ENCODE measurements around the gene TMEM139. TPM values are rescaled to one million over a fixed set of nuclear protein-coding genes. Genes with fewer than 3 reads are reported as not detected.
A peak's percentile ranks its signal among the peaks of the same experiment; 100 is the strongest.

The TMEM139 gene
- total and polyA plus RNA-seq, 4 experiments from 2014 or later = 0.61 to 2.1 (median 1.4) TPM

- POLR2A ChIA-PET (ENCODE audit: partially characterized antibody) = no interaction called here
- no peaks in the 10 kb centered on the region for H3K27me3 ChIP-seq (ENCODE audit: insufficient read depth, low read length)
- no peak overlapping the region for H3K4me3 Mint-ChIP-seq
- intact Hi-C loops (cut with micrococcal nuclease) = no loop called here
- H3K4me1 Mint-ChIP-seq = peaks cover 6 to 12% (median 9%) of the 10 kb centered on the region in 4 donors
- H3K4me3 ChIP-seq (ENCODE audit: low read length in 2 of 2) = no peak overlapping the region
- no peaks in the 10 kb centered on the region for H3K36me3 ChIP-seq (ENCODE audit: insufficient read depth, low read length)
- H3K36me3 Mint-ChIP-seq = no peaks in the 10 kb centered on the region
- H3K9me3 Mint-ChIP-seq = no peaks in the 10 kb centered on the region
- H3K27ac Mint-ChIP-seq = peak overlapping the region in 1 of 7 donors; percentile 23
- no peak overlapping the region for H3K27ac ChIP-seq (ENCODE audit: low read depth, low read length)
- CTCF ChIA-PET (ENCODE audit: partially characterized antibody) = interaction anchor here (1.1 to 1.6 kb wide), 2 partner anchors 8 to 96 kb away, joined by 3 to 5 read pairs; no protein-coding TSS in a partner anchor
- no peak for DNase-seq
- H3K9me3 ChIP-seq (ENCODE audit: control insufficient read depth in 1 of 2, low read length in 2 of 2) = no peaks in the 10 kb centered on the region
- H3K27me3 Mint-ChIP-seq = peaks cover 0 to 2% of the 10 kb centered on the region in 2 donors
- H3K4me1 ChIP-seq (ENCODE audit: insufficient read depth, low read length) = no peaks in the 10 kb centered on the region
These were observed 37.0 kb downstream of the TMEM139 start for GRCh38 chr7:143321734-143322133.

DNA sequence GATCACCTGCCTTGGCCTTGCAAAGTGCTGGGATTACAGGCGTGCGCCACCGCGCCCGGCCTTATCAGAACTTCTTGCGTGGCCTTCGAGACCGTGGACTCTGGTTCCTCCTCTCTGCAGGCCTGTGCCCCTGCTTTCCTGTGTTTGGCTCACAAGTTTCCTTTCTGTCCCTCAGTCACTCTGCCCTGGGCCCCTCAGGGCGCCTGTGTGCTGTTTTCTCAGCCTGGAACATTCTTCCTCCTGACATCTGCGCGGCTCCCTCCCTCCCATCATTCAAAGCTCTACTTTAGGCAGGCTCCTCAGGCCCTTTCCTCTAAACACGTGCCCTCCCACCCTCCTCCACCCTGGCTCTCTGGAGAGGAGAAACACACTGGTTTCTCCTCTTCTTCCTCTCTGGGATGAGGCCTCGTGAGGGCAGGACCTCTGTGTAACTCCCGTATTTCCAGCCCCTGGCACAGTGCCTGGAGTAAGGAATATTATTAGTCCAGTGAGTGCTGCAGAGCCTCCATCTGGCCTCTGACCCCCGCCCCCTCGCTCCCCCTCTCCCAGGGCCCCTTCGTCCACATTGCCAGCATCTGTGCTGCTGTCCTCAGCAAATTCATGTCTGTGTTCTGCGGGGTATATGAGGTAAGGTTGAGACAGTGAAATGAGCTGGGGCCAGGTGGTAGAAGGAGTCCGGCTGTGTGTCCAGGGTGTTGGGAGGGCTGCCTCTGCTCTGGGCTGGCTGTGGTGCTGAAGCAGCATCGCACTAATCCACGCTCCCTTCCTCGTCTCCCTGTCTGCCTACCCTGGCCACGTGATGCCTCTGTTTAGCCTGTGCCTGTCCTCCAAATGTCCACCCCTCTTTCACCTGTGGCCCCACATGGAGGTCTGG, 38.2 kb downstream of the TMEM139 start:
- no peaks in the 10 kb centered on the region for H3K36me3 Mint-ChIP-seq
- H3K27ac ChIP-seq (ENCODE audit: low read depth, low read length) = no peak overlapping the region
- peaks cover 0 to 2% of the 10 kb centered on the region in 2 donors for H3K27me3 Mint-ChIP-seq
- intact Hi-C loops (cut with micrococcal nuclease) = no loop called here
- CTCF ChIA-PET (ENCODE audit: partially characterized antibody) = interaction anchor here (0.6 to 1.6 kb wide), 2 partner anchors 17 to 94 kb away, joined by 3 to 5 read pairs; no protein-coding TSS in a partner anchor
- no peaks in the 10 kb centered on the region for H3K27me3 ChIP-seq (ENCODE audit: insufficient read depth, low read length)
- H3K4me3 ChIP-seq (ENCODE audit: low read length in 2 of 2) = no peak overlapping the region
- H3K4me3 Mint-ChIP-seq = no peak overlapping the region
- H3K4me1 ChIP-seq (ENCODE audit: insufficient read depth, low read length) = no peaks in the 10 kb centered on the region
- H3K27ac Mint-ChIP-seq = no peak overlapping the region
- no peaks in the 10 kb centered on the region for H3K9me3 ChIP-seq (ENCODE audit: control insufficient read depth in 1 of 2, low read length in 2 of 2)
- no peak for DNase-seq
- peaks cover 6 to 12% (median 9%) of the 10 kb centered on the region in 4 donors for H3K4me1 Mint-ChIP-seq
- H3K9me3 Mint-ChIP-seq = no peaks in the 10 kb centered on the region
- POLR2A ChIA-PET (ENCODE audit: partially characterized antibody) = no interaction called here
- H3K36me3 ChIP-seq (ENCODE audit: insufficient read depth, low read length) = no peaks in the 10 kb centered on the region

DNA sequence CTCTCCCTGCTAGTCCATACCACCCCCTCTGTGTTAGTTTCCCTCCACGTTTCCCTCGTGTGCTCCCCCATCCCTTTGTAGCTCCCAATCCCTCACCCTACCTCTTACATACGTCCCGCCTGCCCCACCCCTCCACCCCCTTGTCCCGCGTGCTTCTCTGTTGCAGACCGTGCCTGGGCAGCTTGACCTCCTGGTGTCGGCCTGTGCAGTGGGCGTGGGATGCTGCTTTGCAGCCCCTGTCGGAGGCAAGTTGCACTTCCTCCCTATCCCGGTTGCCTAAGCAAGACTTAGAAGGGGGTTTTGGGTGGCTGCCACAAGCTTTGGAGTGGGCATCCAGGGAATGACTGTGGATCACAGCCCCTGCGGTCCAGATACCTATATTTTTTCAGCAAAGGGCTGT, 38.9 kb downstream of the TMEM139 start:
- POLR2A ChIA-PET (ENCODE audit: partially characterized antibody) = no interaction called here
- intact Hi-C loops (cut with micrococcal nuclease) = no loop called here
- H3K4me1 Mint-ChIP-seq = peaks cover 6 to 12% (median 9%) of the 10 kb centered on the region in 4 donors
- H3K27ac Mint-ChIP-seq = no peak overlapping the region
- H3K27ac ChIP-seq (ENCODE audit: low read depth, low read length) = no peak overlapping the region
- no peaks in the 10 kb centered on the region for H3K27me3 ChIP-seq (ENCODE audit: insufficient read depth, low read length)
- no peak for DNase-seq
- H3K9me3 ChIP-seq (ENCODE audit: control insufficient read depth in 1 of 2, low read length in 2 of 2) = no peaks in the 10 kb centered on the region
- CTCF ChIA-PET (ENCODE audit: partially characterized antibody) = no interaction called here
- no peak overlapping the region for H3K4me3 ChIP-seq (ENCODE audit: low read length in 2 of 2)
- no peaks in the 10 kb centered on the region for H3K36me3 Mint-ChIP-seq
- no peaks in the 10 kb centered on the region for H3K9me3 Mint-ChIP-seq
- H3K4me3 Mint-ChIP-seq = no peak overlapping the region
- no peaks in the 10 kb centered on the region for H3K36me3 ChIP-seq (ENCODE audit: insufficient read depth, low read length)
- H3K4me1 ChIP-seq (ENCODE audit: insufficient read depth, low read length) = no peaks in the 10 kb centered on the region
- peaks cover 0 to 2% of the 10 kb centered on the region in 2 donors for H3K27me3 Mint-ChIP-seq

DNA sequence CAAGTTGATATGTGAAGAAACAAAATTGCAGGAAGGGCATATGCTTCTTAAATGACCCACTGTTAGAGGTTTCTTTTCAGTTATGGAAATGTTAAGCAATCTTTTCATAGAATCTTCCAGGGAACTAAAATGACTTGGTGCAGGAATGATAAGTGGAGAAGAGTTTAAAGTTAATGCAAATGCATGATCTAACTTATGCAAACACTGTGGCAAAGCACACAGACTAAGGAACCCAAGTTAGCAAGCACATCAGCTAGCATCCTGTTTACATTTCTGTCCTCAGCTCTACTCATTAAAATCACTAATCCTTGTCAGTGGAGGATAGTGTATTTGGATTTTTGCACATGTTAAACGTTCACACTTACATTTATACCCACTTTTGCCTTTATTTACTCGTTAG, 40.5 kb downstream of the TMEM139 start:
- CTCF ChIA-PET (ENCODE audit: partially characterized antibody) = interaction anchor here (0.6 to 1.8 kb wide), 5 partner anchors 20 to 322 kb away, joined by 3 to 5 read pairs (median 3); no protein-coding TSS in a partner anchor
- H3K27ac ChIP-seq (ENCODE audit: low read depth, low read length) = no peak overlapping the region
- H3K27me3 Mint-ChIP-seq = peaks cover 0 to 2% of the 10 kb centered on the region in 2 donors
- H3K4me1 ChIP-seq (ENCODE audit: insufficient read depth, low read length) = no peaks in the 10 kb centered on the region
- H3K36me3 Mint-ChIP-seq = no peaks in the 10 kb centered on the region
- no peaks in the 10 kb centered on the region for H3K36me3 ChIP-seq (ENCODE audit: insufficient read depth, low read length)
- H3K27ac Mint-ChIP-seq = peak overlapping the region in 3 of 7 donors; percentile 9 to 58 (median 23)
- H3K4me3 ChIP-seq (ENCODE audit: low read length in 2 of 2) = no peak overlapping the region
- no peak overlapping the region for H3K4me3 Mint-ChIP-seq
- POLR2A ChIA-PET (ENCODE audit: partially characterized antibody) = interaction anchor here (0.6 to 1.4 kb wide), 3 partner anchors 50 to 78 kb away, joined by 3 to 4 read pairs (median 3); no protein-coding TSS in a partner anchor
- H3K4me1 Mint-ChIP-seq = peaks cover 8 to 12% (median 9%) of the 10 kb centered on the region in 4 donors
- intact Hi-C loops (cut with micrococcal nuclease) = no loop called here
- no peak for DNase-seq
- H3K9me3 ChIP-seq (ENCODE audit: control insufficient read depth in 1 of 2, low read length in 2 of 2) = no peaks in the 10 kb centered on the region
- H3K27me3 ChIP-seq (ENCODE audit: insufficient read depth, low read length) = no peaks in the 10 kb centered on the region
- H3K9me3 Mint-ChIP-seq = no peaks in the 10 kb centered on the region

- Histone ChIP-seq H3K4me1 (ENCODE audit: insufficient read depth, low read length) (no peaks in the 10 kb centered on the region), H3K27me3 (ENCODE audit: insufficient read depth, low read length) (no peaks in the 10 kb centered on the region), H3K4me3 (ENCODE audit: low read length in 2 of 2) (no peak overlapping the region), H3K27ac (ENCODE audit: low read depth, low read length) (no peak overlapping the region), H3K36me3 (ENCODE audit: insufficient read depth, low read length) (no peaks in the 10 kb centered on the region), H3K9me3 (ENCODE audit: control insufficient read depth in 1 of 2, low read length in 2 of 2) (no peaks in the 10 kb centered on the region)
- peak overlapping the region in 2 of 7 donors; percentile 0 to 8 for H3K27ac Mint-ChIP-seq
- CTCF ChIA-PET (ENCODE audit: partially characterized antibody) = interaction anchor here (1.1 to 1.3 kb wide), 4 partner anchors 17 to 52 kb away, joined by 3 to 4 read pairs (median 3); no protein-coding TSS in a partner anchor
- no peak overlapping the region for H3K4me3 Mint-ChIP-seq
- intact Hi-C loops (cut with micrococcal nuclease) = no loop called here
- POLR2A ChIA-PET (ENCODE audit: partially characterized antibody) = no interaction called here
- H3K4me1 Mint-ChIP-seq = peaks cover 8 to 12% (median 9%) of the 10 kb centered on the region in 4 donors
- H3K36me3 Mint-ChIP-seq = no peaks in the 10 kb centered on the region
- H3K27me3 Mint-ChIP-seq = no peaks in the 10 kb centered on the region
- no peaks in the 10 kb centered on the region for H3K9me3 Mint-ChIP-seq
- DNase-seq = no peak
These were observed 43.1 kb downstream of the TMEM139 start for GRCh38 chr7:143327903-143328302.

DNA sequence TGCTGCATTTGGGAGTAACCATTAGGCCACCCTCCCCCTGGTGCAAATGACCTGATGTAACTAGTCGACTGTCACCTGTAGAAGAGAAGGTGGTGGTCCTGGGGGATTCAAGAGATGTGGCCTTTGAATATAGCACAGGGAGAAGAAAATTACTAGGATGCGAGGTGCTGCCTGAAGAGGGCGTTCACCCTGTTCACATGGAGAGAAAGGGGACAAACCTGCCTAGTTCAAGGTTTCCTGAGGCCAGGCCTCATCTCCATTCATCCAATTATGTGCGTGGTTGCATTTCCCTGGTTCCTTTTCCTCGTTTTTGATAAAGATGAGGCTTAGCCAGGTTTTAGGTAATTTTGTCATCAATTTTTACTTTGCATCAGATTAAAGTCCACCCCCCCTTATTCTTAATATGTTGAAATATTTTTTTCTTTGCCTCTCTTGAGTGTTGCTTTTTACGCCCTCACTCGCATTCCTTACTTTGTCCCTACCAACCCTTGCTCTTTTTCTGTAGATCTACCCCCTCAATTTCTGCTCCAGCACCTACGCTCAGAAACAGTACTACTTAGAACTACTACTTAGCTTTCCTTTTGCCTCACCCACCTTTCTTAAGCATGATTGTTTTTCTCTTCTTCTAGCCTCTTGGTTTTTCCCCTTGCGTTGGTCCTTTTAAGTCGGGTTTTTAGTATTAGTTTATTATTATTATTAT, 44.9 kb downstream of the TMEM139 start:
- no peak for DNase-seq
- Histone ChIP-seq H3K27ac (ENCODE audit: low read depth, low read length) (no peak overlapping the region), H3K4me3 (ENCODE audit: low read length in 2 of 2) (no peak overlapping the region), H3K4me1 (ENCODE audit: insufficient read depth, low read length) (no peaks in the 10 kb centered on the region), H3K27me3 (ENCODE audit: insufficient read depth, low read length) (no peaks in the 10 kb centered on the region), H3K36me3 (ENCODE audit: insufficient read depth, low read length) (no peaks in the 10 kb centered on the region), H3K9me3 (ENCODE audit: control insufficient read depth in 1 of 2, low read length in 2 of 2) (no peaks in the 10 kb centered on the region)
- intact Hi-C loops (cut with micrococcal nuclease) = no loop called here
- Mint-ChIP-seq H3K27me3 (peaks cover 0 to 4% of the 10 kb centered on the region in 2 donors), H3K4me1 (peaks cover 8 to 12% (median 9%) of the 10 kb centered on the region in 4 donors), H3K36me3 (no peaks in the 10 kb centered on the region), H3K27ac (no peak overlapping the region), H3K9me3 (no peaks in the 10 kb centered on the region), H3K4me3 (no peak overlapping the region)
- CTCF ChIA-PET (ENCODE audit: partially characterized antibody) = interaction anchor here (0.5 to 2.4 kb wide), 5 partner anchors 16 to 89 kb away, joined by 3 to 9 read pairs (median 4); partner anchors contain the start of gene EPHA1
- POLR2A ChIA-PET (ENCODE audit: partially characterized antibody) = no interaction called here
